Measurements from ENCODE around the gene NCL.
A peak's percentile ranks its signal among the peaks of the same experiment; 100 is the strongest.
"Not testable (repeated sequence)": the region's sequence is repeated elsewhere in the genome, so short reads cannot be mapped to it uniquely, and the experiment has no call there.

NCL gene

GRCh38 chr2:231430437-231430836, 33.8 kb downstream of the NCL start:
- DNase-seq (ENCODE audit: low spot score), result not testable (repeated sequence)

DNA sequence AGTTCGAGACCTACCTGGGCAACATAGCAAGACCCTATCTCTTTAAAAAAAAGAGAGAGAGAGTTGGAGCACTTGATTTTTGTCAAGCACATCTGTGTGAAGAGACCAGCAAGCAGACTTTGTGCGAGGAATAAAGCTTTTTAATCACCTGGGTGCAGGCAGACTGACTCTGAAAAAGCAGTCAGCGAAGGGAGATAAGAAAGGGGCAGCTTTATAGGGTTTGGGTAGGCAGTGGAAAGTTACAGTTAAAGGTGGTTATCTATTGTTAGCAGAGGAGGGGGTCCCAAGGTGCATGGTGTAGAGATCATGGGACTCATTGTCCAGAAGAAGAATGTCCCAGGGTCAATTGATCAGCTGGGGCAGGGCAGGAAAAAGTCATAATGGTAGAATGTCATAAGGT, 34.4 kb downstream of the NCL start:
- DNase-seq (ENCODE audit: low spot score), result no peak

DNA sequence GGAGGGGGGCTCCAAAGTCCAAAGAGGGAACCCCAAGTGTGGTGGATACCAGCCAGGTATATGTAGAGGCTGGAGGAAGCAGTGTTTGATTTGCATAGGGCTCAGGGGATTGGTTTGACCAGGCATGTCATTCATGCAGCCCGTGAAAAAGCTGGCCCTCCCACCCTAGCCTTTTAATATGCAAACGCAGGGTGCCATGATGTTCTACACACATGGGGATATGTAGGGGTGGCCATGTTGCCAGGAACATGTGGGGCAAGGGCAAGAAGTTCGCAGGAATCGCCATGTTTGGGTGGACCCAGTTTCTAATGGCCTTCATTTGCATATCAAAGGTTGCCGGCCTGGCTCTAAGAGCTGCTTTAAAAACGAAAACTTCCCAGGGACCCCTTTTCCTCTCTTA, 35.1 kb downstream of the NCL start:
- no peak for DNase-seq (ENCODE audit: low spot score)

DNA sequence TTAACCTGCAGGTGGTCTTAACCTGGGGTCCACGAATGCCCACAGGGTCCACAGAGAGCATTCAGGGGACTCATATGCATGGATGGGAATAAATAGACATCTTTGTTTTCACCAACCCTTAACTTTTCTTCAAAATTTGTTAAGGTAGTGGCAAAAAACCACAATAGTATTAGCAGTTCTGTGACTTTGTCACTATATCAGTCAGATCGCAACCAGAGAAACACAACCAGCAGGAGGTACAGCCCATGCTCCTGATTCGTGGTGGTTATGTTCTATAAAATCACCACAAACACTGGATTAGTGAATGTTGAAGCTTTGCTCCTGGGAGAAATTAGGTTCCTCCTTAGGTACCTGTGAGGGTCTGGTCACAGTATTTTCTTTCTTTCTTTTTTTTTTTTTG, 37.2 kb downstream of the NCL start:
- DNase-seq (ENCODE audit: low spot score), result no peak

- DNase-seq (ENCODE audit: low spot score), result no peak
Measured at GRCh38 chr2:231425811-231426703, 38.2 kb downstream of the NCL start.

GRCh38 chr2:231425291-231425810, 38.9 kb downstream of the NCL start:
- no peak for DNase-seq (ENCODE audit: low spot score)

GRCh38 chr2:231423176-231423575, 41.1 kb downstream of the NCL start:
- no peak for DNase-seq (ENCODE audit: low spot score)

- DNase-seq (ENCODE audit: low spot score), result no peak
Measured at GRCh38 chr2:231422056-231422455, 42.2 kb downstream of the NCL start.

- no peak for DNase-seq (ENCODE audit: low spot score)
Measured at GRCh38 chr2:231421051-231421580, 43.2 kb downstream of the NCL start.

- DNase-seq (ENCODE audit: low spot score), result no peak
Measured at GRCh38 chr2:231418820-231419640, 45.3 kb downstream of the NCL start.

- no peak for DNase-seq (ENCODE audit: low spot score)
Measured at GRCh38 chr2:231415029-231415428, 49.3 kb downstream of the NCL start.

GRCh38 chr2:231413921-231414476, 50.3 kb downstream of the NCL start:
- DNase-seq (ENCODE audit: low spot score), result no peak

- no peak for DNase-seq (ENCODE audit: low spot score)
Measured at GRCh38 chr2:231413456-231413855, 50.8 kb downstream of the NCL start.

DNA sequence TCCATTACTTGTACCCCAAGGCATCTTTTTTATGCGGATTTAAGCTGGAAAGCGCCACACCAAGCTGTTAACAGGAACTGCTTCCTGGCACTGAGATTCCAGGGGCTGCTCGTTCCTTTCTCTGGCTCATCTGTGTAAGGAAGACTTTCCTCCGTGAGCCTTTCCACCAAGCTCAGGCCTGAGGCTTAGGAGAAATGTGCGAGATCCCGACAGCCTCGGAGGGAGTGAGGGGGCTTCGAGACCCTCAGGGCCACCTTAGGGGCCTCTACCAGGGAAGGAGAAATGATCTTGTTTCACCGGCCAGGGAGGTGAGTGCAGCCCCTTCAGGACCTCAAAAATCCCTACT, 51.7 kb downstream of the NCL start:
- DNase-seq (ENCODE audit: low spot score), result no peak

DNA sequence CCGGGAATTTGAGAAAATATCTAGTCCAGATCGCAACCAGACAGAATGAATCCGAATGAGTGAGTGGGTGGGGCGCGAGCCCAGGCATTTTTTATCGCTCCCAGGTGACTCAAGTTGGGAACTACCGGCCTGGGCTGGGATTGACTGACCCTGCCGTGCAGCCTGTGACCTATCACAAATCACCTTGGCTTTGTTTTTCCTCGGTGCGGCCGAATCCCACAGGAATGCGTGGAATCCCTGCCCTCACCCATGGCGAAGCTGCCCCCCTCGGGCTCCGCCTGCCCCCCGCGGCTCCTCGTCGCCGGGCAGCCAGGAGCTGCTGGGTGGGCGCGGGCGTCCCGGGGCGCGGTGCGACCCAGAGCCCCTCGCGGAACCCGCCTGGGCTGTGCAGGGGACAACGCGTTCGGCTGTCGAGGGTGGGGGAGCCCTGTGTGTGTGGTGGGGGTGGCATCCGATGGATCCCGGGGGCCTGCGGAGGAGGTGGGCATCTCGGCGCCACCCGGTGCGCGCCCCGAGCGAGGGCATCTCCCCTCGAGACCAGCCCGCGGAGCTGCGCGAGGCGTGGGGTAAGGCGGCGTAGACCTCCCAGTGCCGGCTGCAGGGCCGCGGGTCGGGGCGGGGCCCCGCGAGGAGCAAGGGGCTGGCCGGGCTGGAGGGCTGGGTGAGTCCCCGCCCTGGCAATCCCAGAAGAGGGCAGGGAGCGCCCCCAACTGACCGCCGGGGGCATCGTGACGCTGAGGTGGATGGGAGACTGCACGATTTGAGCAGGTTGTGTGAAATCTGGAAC, 52.3 kb downstream of the NCL start:
- peak; percentile 65 for DNase-seq (ENCODE audit: low spot score)

DNA sequence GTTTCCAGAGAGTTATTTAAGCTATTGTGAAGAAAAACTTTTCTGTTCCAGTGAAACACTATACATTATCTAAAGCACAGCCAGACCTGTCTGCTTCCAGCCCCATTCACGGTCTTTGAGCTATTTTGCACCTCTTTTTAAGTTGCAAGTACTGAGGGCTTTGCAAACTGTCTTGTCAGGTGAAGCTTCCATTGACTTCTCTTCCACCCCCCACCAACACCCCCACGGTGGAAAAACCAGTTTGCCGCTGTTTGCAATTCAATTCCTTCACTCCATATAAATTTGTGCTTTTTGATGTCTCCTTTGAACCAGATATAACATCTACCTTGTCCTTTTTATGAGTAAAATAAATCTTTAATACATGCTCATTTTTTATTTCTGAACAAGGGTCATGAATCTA, 53.0 kb downstream of the NCL start:
- no peak for DNase-seq (ENCODE audit: low spot score)

GRCh38 chr2:231410293-231411004, 53.8 kb downstream of the NCL start:
- no peak for DNase-seq (ENCODE audit: low spot score)

GRCh38 chr2:231409776-231410175, 54.5 kb downstream of the NCL start:
- DNase-seq (ENCODE audit: low spot score), result no peak

DNA sequence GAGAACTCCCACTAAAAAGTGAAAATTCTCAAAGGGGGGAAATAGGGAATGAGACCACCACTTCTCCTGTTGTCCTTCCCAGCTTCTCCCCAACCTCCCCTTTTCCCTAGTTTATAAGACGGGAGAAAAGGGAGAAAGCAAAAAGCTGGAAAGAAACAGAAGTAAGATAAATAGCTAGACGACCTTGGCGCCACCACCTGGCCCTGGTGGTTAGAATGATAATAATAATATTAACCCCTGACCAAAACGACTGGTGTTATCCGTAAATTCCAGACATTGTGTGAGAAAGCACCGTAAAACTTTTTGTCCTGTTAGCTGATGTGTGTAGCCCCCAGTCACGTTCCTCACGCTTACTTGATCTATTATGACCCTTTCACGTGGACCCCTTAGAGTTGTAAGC, 56.0 kb downstream of the NCL start:
- DNase-seq (ENCODE audit: low spot score), result not testable (repeated sequence)

DNA sequence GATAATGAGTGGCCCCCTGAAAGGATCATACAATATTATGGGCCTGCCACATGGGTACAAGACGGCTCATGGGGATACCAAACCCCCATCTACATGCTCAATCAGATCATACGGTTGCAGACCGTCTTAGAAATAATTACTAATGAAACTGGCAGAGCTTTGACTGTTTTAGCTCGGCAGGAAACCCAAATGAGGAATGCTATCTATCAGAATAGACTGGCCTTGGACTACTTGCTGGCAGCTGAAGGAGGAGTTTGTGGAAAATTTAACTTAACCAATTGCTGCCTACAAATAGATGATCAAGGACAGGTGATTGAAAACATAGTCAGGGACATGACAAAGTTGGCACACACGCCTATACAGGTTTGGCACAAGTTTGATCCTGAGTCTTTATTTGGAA, 56.6 kb downstream of the NCL start:
- DNase-seq (ENCODE audit: low spot score), result not testable (repeated sequence)

Data from COLO829 (cell line).